IPS-15b (cell line): ENCODE data around the gene NOS3.

ENCODE experiments used
- H3K27me3 ChIP-seq: one replicate; pipeline ENCODE4 v1.6.1; 2013; ENCODE audit warnings: low read length; ENCODE audit not compliant: control insufficient read depth, insufficient read depth
- H3K36me3 ChIP-seq: one replicate; pipeline ENCODE4 v1.6.1; 2013; ENCODE audit warnings: low read length; ENCODE audit not compliant: control insufficient read depth, insufficient read depth
- H3K4me1 ChIP-seq: one replicate; pipeline ENCODE4 v1.6.1; 2013; ENCODE audit warnings: mild to moderate bottlenecking, low read length; ENCODE audit not compliant: control insufficient read depth, insufficient read depth
- H3K4me3 ChIP-seq: one replicate; pipeline ENCODE4 v1.5.1; 2013; ENCODE audit warnings: low read depth, low read length
- H3K9ac ChIP-seq: one replicate; pipeline ENCODE4 v1.6.1; 2013; ENCODE audit warnings: low read depth, mild to moderate bottlenecking, low read length
- H3K9me3 ChIP-seq: one replicate; pipeline ENCODE4 v1.6.1; 2013; ENCODE audit warnings: mild to moderate bottlenecking, low read length; ENCODE audit not compliant: control insufficient read depth, insufficient read depth

The NOS3 gene

GRCh38 chr7:151001546-151001945 lies 10.7 kb downstream of the NOS3 start:
- Histone ChIP-seq H3K4me1 (no peaks in the 10 kb centered on the region), H3K9me3 (no peaks in the 10 kb centered on the region), H3K27me3 (no peaks in the 10 kb centered on the region), H3K36me3 (no peaks in the 10 kb centered on the region), H3K4me3 (no peak overlapping the region), H3K9ac (no peak overlapping the region)

DNA sequence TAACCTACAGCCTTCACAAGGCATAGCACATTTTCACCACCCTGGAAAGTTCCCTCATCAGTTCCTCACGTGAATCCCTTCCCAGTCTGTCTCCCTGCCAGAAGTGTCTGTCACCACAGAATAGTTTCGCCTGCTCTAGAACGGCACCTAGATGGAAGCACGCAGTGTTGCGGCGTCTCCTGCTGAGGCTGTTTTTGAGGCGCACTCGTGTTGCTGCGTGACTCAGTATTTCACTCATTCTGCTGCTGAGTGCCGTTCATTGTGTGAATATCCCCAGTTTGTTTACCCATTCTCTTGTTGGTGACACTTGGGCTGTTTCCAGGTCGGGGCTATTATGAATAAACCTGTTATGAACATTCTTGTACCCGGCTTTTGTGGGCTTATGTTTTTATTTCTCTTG lies 12.8 kb downstream of the NOS3 start:
- no peak overlapping the region for H3K4me3 ChIP-seq
- no peaks in the 10 kb centered on the region for H3K27me3 ChIP-seq
- no peaks in the 10 kb centered on the region for H3K4me1 ChIP-seq
- no peaks in the 10 kb centered on the region for H3K9me3 ChIP-seq
- H3K36me3 ChIP-seq: no peaks in the 10 kb centered on the region
- H3K9ac ChIP-seq: no peak overlapping the region

GRCh38 chr7:151005566-151005965 lies 14.7 kb downstream of the NOS3 start:
- no peak overlapping the region for H3K9ac ChIP-seq
- H3K4me3 ChIP-seq: no peak overlapping the region
- no peaks in the 10 kb centered on the region for H3K4me1 ChIP-seq
- H3K9me3 ChIP-seq: no peaks in the 10 kb centered on the region
- H3K36me3 ChIP-seq: no peaks in the 10 kb centered on the region
- H3K27me3 ChIP-seq: no peaks in the 10 kb centered on the region

DNA sequence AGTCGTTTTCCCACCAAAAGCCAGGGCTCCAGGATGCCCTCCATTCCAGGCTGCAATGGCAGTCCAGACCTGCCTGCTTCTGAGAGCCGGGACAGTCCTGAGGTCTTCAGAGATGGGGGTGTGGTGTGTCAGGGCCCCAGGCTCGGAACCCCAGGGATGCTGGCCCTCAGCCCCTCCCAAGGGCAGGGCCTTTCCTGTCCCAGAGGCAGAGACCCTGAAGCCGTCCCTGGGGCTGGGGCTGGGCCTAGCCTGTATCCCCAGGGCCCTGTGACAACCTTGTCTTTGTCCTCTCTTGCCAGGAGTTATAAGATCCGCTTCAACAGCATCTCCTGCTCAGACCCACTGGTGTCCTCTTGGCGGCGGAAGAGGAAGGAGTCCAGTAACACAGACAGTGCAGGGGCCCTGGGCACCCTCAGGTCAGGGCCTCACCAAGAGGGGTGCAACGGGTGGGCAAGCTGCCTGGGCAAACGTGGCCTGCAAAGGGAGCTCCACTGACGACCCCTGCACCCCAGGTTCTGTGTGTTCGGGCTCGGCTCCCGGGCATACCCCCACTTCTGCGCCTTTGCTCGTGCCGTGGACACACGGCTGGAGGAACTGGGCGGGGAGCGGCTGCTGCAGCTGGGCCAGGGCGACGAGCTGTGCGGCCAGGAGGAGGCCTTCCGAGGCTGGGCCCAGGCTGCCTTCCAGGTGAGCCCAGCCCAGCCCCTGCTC lies 15.9 kb downstream of the NOS3 start:
- Histone ChIP-seq H3K4me3 (no peak overlapping the region), H3K9me3 (no peaks in the 10 kb centered on the region), H3K9ac (no peak overlapping the region), H3K4me1 (no peaks in the 10 kb centered on the region), H3K27me3 (no peaks in the 10 kb centered on the region), H3K36me3 (no peaks in the 10 kb centered on the region)

GRCh38 chr7:151007469-151007898 lies 16.7 kb downstream of the NOS3 start:
- no peak overlapping the region for H3K9ac ChIP-seq
- H3K4me3 ChIP-seq: no peak overlapping the region
- no peaks in the 10 kb centered on the region for H3K9me3 ChIP-seq
- H3K4me1 ChIP-seq: peaks cover 3% of the 10 kb centered on the region
- H3K27me3 ChIP-seq: peaks cover 4% of the 10 kb centered on the region
- H3K36me3 ChIP-seq: no peaks in the 10 kb centered on the region

GRCh38 chr7:151008143-151008510 lies 17.3 kb downstream of the NOS3 start:
- Histone ChIP-seq H3K4me3 (peak overlapping the region; percentile 23), H3K9me3 (no peaks in the 10 kb centered on the region), H3K27me3 (peaks cover 6% of the 10 kb centered on the region), H3K36me3 (no peaks in the 10 kb centered on the region), H3K4me1 (peaks cover 4% of the 10 kb centered on the region), H3K9ac (no peak overlapping the region)

GRCh38 chr7:151008511-151009323 lies 17.9 kb downstream of the NOS3 start:
- Histone ChIP-seq H3K9ac (no peak overlapping the region), H3K9me3 (no peaks in the 10 kb centered on the region), H3K36me3 (no peaks in the 10 kb centered on the region), H3K4me1 (peaks cover 4% of the 10 kb centered on the region), H3K4me3 (peak overlapping the region; percentile 23), H3K27me3 (peaks cover 6% of the 10 kb centered on the region)

- H3K36me3 ChIP-seq: no peaks in the 10 kb centered on the region
- H3K9me3 ChIP-seq: no peaks in the 10 kb centered on the region
- H3K4me1 ChIP-seq: peaks cover 4% of the 10 kb centered on the region
- no peak overlapping the region for H3K4me3 ChIP-seq
- no peak overlapping the region for H3K9ac ChIP-seq
- peaks cover 10% of the 10 kb centered on the region for H3K27me3 ChIP-seq
Observed at GRCh38 chr7:151009327-151010036, 18.7 kb downstream of the NOS3 start.

- no peaks in the 10 kb centered on the region for H3K36me3 ChIP-seq
- no peaks in the 10 kb centered on the region for H3K9me3 ChIP-seq
- H3K27me3 ChIP-seq: peaks cover 12% of the 10 kb centered on the region
- H3K9ac ChIP-seq: no peak overlapping the region
- no peak overlapping the region for H3K4me3 ChIP-seq
- H3K4me1 ChIP-seq: peaks cover 4% of the 10 kb centered on the region
Observed at GRCh38 chr7:151010037-151010306, 19.2 kb downstream of the NOS3 start.

- Histone ChIP-seq H3K27me3 (peaks cover 17% of the 10 kb centered on the region), H3K9me3 (no peaks in the 10 kb centered on the region), H3K4me3 (no peak overlapping the region), H3K36me3 (no peaks in the 10 kb centered on the region), H3K9ac (no peak overlapping the region), H3K4me1 (peaks cover 4% of the 10 kb centered on the region)
Observed at GRCh38 chr7:151010307-151011096, 19.7 kb downstream of the NOS3 start.

DNA sequence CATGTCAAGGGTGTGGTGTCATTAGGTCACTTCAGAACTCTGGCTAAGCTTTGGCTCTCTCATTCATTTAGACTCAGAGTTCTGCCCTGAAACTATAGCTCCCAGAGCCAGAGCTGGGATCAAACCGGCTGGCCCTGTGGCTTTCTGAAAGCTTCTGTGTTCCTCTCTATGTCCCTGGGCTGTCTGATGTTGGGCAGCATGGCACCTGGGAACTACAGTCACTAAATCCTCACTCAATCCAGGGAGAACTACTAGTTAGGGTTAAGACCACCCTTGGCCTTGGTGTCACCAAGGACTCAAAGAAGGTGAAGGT lies 20.2 kb downstream of the NOS3 start:
- Histone ChIP-seq H3K9me3 (no peaks in the 10 kb centered on the region), H3K36me3 (no peaks in the 10 kb centered on the region), H3K4me3 (no peak overlapping the region), H3K27me3 (peaks cover 20% of the 10 kb centered on the region), H3K4me1 (peaks cover 4% of the 10 kb centered on the region), H3K9ac (no peak overlapping the region)
